ENCODE measurements around the gene TMEM178B.

DNA sequence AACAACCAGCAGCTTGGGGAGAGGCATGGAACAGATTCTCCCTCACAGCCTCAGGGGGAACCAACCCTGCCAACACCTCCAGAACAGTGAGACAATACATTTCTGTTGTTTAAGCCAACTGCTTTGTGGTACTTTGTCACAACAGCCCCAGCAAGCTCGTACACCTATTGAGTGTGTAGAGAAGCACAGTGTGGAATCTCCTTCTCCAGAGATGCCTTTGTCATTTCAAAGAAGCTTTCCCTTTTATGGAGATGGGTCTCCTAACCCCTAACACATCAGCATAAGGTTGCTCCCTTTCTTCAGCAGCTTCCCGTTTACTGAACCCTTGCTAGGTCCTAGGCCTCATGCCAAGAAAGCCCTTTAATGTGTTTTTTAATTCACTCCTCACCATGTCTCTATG lies 416.6 kb downstream of the TMEM178B start:
- TF ChIP-seq POLR2A (IDR thresholded peaks at IDR 0.05) (no peak), POLR2AphosphoS5 (IDR thresholded peaks at IDR 0.05) (no peak), EP300 (IDR thresholded peaks at IDR 0.05) (no peak)
- TF ChIP-seq, protein P1, sequence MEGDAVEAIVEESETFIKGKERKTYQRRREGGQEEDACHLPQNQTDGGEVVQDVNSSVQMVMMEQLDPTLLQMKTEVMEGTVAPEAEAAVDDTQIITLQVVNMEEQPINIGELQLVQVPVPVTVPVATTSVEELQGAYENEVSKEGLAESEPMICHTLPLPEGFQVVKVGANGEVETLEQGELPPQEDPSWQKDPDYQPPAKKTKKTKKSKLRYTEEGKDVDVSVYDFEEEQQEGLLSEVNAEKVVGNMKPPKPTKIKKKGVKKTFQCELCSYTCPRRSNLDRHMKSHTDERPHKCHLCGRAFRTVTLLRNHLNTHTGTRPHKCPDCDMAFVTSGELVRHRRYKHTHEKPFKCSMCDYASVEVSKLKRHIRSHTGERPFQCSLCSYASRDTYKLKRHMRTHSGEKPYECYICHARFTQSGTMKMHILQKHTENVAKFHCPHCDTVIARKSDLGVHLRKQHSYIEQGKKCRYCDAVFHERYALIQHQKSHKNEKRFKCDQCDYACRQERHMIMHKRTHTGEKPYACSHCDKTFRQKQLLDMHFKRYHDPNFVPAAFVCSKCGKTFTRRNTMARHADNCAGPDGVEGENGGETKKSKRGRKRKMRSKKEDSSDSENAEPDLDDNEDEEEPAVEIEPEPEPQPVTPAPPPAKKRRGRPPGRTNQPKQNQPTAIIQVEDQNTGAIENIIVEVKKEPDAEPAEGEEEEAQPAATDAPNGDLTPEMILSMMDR (IDR thresholded peaks at IDR 0.05), result no peak

Data from sigmoid colon (tissue), 4 donors.